CD14-positive monocyte (primary cell): Measurements from ENCODE around the gene LIMA1. TPM values are rescaled to one million over a fixed set of nuclear protein-coding genes. Genes with fewer than 3 reads are reported as not detected.

Experiments
- DNase-seq, 3 donors: peaks; one replicate each; pipeline ENCODE4 v3.0.0-alpha.2; 2011 to 2022
- H2AFZ ChIP-seq: 2 replicates; pipeline ENCODE4 v1.6.0; 2012; ENCODE audit warnings: mild to moderate bottlenecking, low read depth, low read length, inconsistent platforms; ENCODE audit not compliant: insufficient read depth, poor library complexity, severe bottlenecking
- H3K27ac ChIP-seq, 2 donors: 1 replicate in 1 of 2; 2 replicates in 1 of 2; pipeline ENCODE4 v1.5.1; 2012 to 2013; ENCODE audit warnings: low read length in 2 of 2, control low read depth in 1 of 2, inconsistent platforms in 1 of 2, low read depth in 1 of 2, mild to moderate bottlenecking in 1 of 2
- H3K27me3 ChIP-seq, 2 donors: one replicate each; pipeline versions ENCODE4 v1.6.0 to v1.6.1; 2011 to 2013; ENCODE audit warnings: low read length in 2 of 2; ENCODE audit not compliant: control insufficient read depth in 2 of 2, insufficient read depth in 2 of 2
- H3K36me3 ChIP-seq, 2 donors: replicated peaks in 1 of 2; 1 replicate in 1 of 2; 2 replicates in 1 of 2; pipeline versions ENCODE4 v1.5.1 to v1.6.1; 2012 to 2013; ENCODE audit warnings: low read length in 2 of 2, control low read depth in 1 of 2, inconsistent platforms in 1 of 2, mild to moderate bottlenecking in 1 of 2; ENCODE audit not compliant: insufficient read depth in 2 of 2, control insufficient read depth in 1 of 2
- H3K4me1 ChIP-seq, 2 donors: 1 replicate in 1 of 2; 2 replicates in 1 of 2; pipeline versions ENCODE4 v1.5.1 to v1.6.1; 2012 to 2013; ENCODE audit warnings: low read length in 2 of 2, control low read depth in 1 of 2, inconsistent platforms in 1 of 2, mild to moderate bottlenecking in 1 of 2, moderate library complexity in 1 of 2; ENCODE audit not compliant: insufficient read depth in 2 of 2, control insufficient read depth in 1 of 2
- H3K4me2 ChIP-seq: replicated peaks from 2 replicates; pipeline ENCODE3; 2012; ENCODE audit warnings: low read length, moderate library complexity, mild to moderate bottlenecking; ENCODE audit not compliant: poor library complexity, severe bottlenecking; ENCODE audit errors: extremely low read depth
- H3K4me3 ChIP-seq, 3 experiments: fragments of 200-600 bp in 1 of 3; sonication (generic) in 1 of 3; replicated peaks in 1 of 3; 1 replicate in 2 of 3; 2 replicates in 1 of 3; pipeline ENCODE4 v1.5.1; 2011 to 2013; ENCODE audit warnings: low read length in 3 of 3, mild to moderate bottlenecking in 3 of 3, control low read depth in 2 of 3, low read depth in 2 of 3, inconsistent platforms in 1 of 3, moderate library complexity in 1 of 3
- H3K79me2 ChIP-seq: 2 replicates; pipeline ENCODE4 v1.6.0; 2012; ENCODE audit warnings: mild to moderate bottlenecking, control low read depth, inconsistent platforms, low read length, moderate library complexity; ENCODE audit not compliant: insufficient read depth
- H3K9ac ChIP-seq: 2 replicates; pipeline ENCODE4 v1.6.0; 2017; ENCODE audit warnings: low read length, mild to moderate bottlenecking; ENCODE audit not compliant: insufficient read depth, poor library complexity, severe bottlenecking
- H3K9me3 ChIP-seq, 2 donors: replicated peaks in 1 of 2; 1 replicate in 1 of 2; 2 replicates in 1 of 2; pipeline versions ENCODE4 v1.5.1 to v1.6.1; 2012 to 2013; ENCODE audit warnings: low read length in 2 of 2, control low read depth in 1 of 2; ENCODE audit not compliant: control insufficient read depth in 1 of 2, insufficient read depth in 1 of 2
- H4K20me1 ChIP-seq: 2 replicates; pipeline ENCODE4 v1.6.0; 2012; ENCODE audit warnings: mild to moderate bottlenecking, low read length, control low read depth, moderate library complexity; ENCODE audit not compliant: insufficient read depth
- H3K27ac Mint-ChIP-seq, 7 donors: one replicate each; pipeline ENCODE4 v1.8.0; 2020; ENCODE audit warnings: mild to moderate bottlenecking in 7 of 7, mixed read lengths in 7 of 7, moderate library complexity in 6 of 7, inconsistent platforms in 2 of 7
- H3K27me3 Mint-ChIP-seq, 3 donors: one replicate each; pipeline ENCODE4 v1.8.0; 2021 to 2022; ENCODE audit warnings: low read depth in 3 of 3, mild to moderate bottlenecking in 3 of 3, mixed read lengths in 3 of 3, moderate library complexity in 3 of 3, inconsistent platforms in 1 of 3
- H3K36me3 Mint-ChIP-seq, 2 donors: one replicate each; pipeline ENCODE4 v1.8.0; 2020; ENCODE audit warnings: mixed read lengths in 2 of 2, inconsistent platforms in 1 of 2, mild to moderate bottlenecking in 1 of 2
- H3K4me1 Mint-ChIP-seq: one replicate; pipeline ENCODE4 v1.8.0; 2020; ENCODE audit warnings: mild to moderate bottlenecking, mixed read lengths
- H3K4me3 Mint-ChIP-seq, 2 donors: one replicate each; pipeline ENCODE4 v1.8.0; 2020; ENCODE audit warnings: mild to moderate bottlenecking in 2 of 2, mixed read lengths in 2 of 2, moderate library complexity in 1 of 2
- H3K9me3 Mint-ChIP-seq, 7 donors: one replicate each; pipeline ENCODE4 v1.8.0; 2020 to 2022; ENCODE audit warnings: mixed read lengths in 7 of 7, mild to moderate bottlenecking in 6 of 7, moderate library complexity in 6 of 7, inconsistent platforms in 2 of 7
- WGBS: methylation state at CpG from one replicate; pipeline ENCODE4 v1.1.5; 2013; ENCODE audit warnings: missing lambda C conversion rate; ENCODE audit not compliant: insufficient coverage; 5-methylcytosine and 5-hydroxymethylcytosine counted together
- intact Hi-C, 2 donors: fragments of 100-400 bp; cut with micrococcal nuclease; formaldehyde crosslinking; loops; one replicate each; pipeline versions ENCODE4 v1.15.0 to v1.15.1; 2023
- polyA plus RNA-seq, 3 donors: library from polyadenylated mRNA; depleted of rRNA in 1 of 3; unstranded in 2 of 3; stranded (reverse) in 1 of 3; fragments of 300-500 nt in 2 of 3; fragments of >200 nt in 1 of 3; fragmentation: Illumina TruSeq in 2 of 3; gene quantifications; 1 replicate in 2 of 3; 2 replicates in 1 of 3; pipeline ENCODE4 v1.2.3, GENCODE V29; 2012 to 2021
- TF ChIP-seq, protein P1 (sequence below): fragments of 200-600 bp; IDR thresholded peaks from one replicate; pipeline ENCODE4 v1.8.0; 2022; ENCODE audit warnings: antibody characterized with exemption, mild to moderate bottlenecking

LIMA1 gene
- polyA plus RNA-seq, 3 donors: 0.24 to 0.62 (median 0.51) TPM

DNA sequence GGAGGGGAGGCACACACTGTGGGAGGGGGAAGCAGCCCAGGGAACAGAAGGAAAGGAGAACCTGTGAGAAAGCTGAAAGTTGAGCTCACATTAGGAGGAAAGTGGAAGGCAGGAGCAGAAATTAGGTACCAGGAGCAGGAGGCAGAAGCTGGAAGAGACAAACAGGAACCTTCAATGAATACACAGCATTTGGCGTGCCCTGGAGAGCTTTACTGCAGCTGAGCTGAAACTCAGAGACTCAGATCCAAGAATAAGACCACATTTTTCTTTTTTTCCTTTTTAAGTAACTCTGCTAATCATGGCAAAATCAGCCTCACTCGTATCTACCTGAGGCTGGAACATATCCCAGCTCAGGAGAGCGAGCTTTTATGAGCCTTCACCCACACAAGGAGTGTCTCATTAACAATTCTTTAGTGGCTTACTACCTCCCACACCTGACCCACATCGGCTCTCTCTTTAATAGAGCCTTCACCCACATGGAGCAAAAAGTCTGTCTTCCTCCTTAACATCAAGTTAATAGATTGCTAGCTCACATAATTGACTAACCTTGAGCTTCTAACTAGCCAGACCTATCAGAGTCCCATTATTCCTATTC lies 97.9 kb downstream of the LIMA1 start:
- no peaks in the 10 kb centered on the region for H3K4me1 ChIP-seq
- no peaks in the 10 kb centered on the region for H3K27me3 ChIP-seq
- no peaks in the 10 kb centered on the region for H3K36me3 ChIP-seq
- TF ChIP-seq, protein P1, sequence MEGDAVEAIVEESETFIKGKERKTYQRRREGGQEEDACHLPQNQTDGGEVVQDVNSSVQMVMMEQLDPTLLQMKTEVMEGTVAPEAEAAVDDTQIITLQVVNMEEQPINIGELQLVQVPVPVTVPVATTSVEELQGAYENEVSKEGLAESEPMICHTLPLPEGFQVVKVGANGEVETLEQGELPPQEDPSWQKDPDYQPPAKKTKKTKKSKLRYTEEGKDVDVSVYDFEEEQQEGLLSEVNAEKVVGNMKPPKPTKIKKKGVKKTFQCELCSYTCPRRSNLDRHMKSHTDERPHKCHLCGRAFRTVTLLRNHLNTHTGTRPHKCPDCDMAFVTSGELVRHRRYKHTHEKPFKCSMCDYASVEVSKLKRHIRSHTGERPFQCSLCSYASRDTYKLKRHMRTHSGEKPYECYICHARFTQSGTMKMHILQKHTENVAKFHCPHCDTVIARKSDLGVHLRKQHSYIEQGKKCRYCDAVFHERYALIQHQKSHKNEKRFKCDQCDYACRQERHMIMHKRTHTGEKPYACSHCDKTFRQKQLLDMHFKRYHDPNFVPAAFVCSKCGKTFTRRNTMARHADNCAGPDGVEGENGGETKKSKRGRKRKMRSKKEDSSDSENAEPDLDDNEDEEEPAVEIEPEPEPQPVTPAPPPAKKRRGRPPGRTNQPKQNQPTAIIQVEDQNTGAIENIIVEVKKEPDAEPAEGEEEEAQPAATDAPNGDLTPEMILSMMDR: no peak
- Mint-ChIP-seq H3K27me3 (peaks cover 0 to 3% (median 0%) of the 10 kb centered on the region in 3 donors), H3K36me3 (peaks cover 5 to 8% of the 10 kb centered on the region in 2 donors), H3K27ac (peak overlapping the region in 1 of 7 donors; percentile 4), H3K4me3 (no peak overlapping the region), H3K9me3 (peaks cover 0 to 2% (median 0%) of the 10 kb centered on the region in 7 donors), H3K4me1 (no peaks in the 10 kb centered on the region)
- no peaks in the 10 kb centered on the region for H3K9me3 ChIP-seq
- no peak overlapping the region for H3K4me2 ChIP-seq
- H3K27ac ChIP-seq: no peak overlapping the region
- intact Hi-C loops: no loop called here
- no peak overlapping the region for H3K4me3 ChIP-seq
- 100% methylated on average over 2 of the region's 4 CpGs for WGBS
- H3K9ac ChIP-seq: no peak overlapping the region
- H4K20me1 ChIP-seq: no peaks in the 10 kb centered on the region
- DNase-seq: no peak
- no peaks in the 10 kb centered on the region for H3K79me2 ChIP-seq
- H2AFZ ChIP-seq: no peak overlapping the region

GRCh38 chr12:50184261-50184660 lies 99.1 kb downstream of the LIMA1 start:
- Histone ChIP-seq H3K27ac (no peak overlapping the region), H3K9me3 (no peaks in the 10 kb centered on the region), H4K20me1 (no peaks in the 10 kb centered on the region), H3K4me1 (no peaks in the 10 kb centered on the region), H3K9ac (no peak overlapping the region), H3K4me3 (no peak overlapping the region), H3K36me3 (no peaks in the 10 kb centered on the region), H3K79me2 (no peaks in the 10 kb centered on the region), H2AFZ (no peak overlapping the region), H3K4me2 (no peak overlapping the region), H3K27me3 (no peaks in the 10 kb centered on the region)
- H3K27me3 Mint-ChIP-seq: peaks cover 0 to 3% (median 0%) of the 10 kb centered on the region in 3 donors
- no peak overlapping the region for H3K4me3 Mint-ChIP-seq
- TF ChIP-seq, protein P1: no peak
- DNase-seq: no peak
- intact Hi-C loops: no loop called here
- peaks cover 0 to 2% (median 0%) of the 10 kb centered on the region in 7 donors for H3K9me3 Mint-ChIP-seq
- 98% methylated on average over 5 of the region's 5 CpGs for WGBS
- no peaks in the 10 kb centered on the region for H3K4me1 Mint-ChIP-seq
- no peak overlapping the region for H3K27ac Mint-ChIP-seq
- peaks cover 5 to 8% of the 10 kb centered on the region in 2 donors for H3K36me3 Mint-ChIP-seq
